ENCODE data around the gene ME3. TPM values are rescaled to one million over a fixed set of nuclear protein-coding genes. Genes with fewer than 3 reads are reported as not detected.

The ME3 gene
- total RNA-seq, 1 experiment from 2014 or later, result 35.3 TPM

- BruUV-seq (replicated peaks), result no TSS peak
- Histone ChIP-seq H3K4me1 (ENCODE audit: control insufficient read depth, insufficient read depth, low read length) (peaks cover 7% of the 10 kb centered on the region), H3K36me3 (ENCODE audit: control insufficient read depth, insufficient read depth, low read length) (no peaks in the 10 kb centered on the region), H3K4me3 (ENCODE audit: low read depth in 2 of 2, low read length in 2 of 2) (no peak overlapping the region), H3K27ac (ENCODE audit: low read length) (no peak overlapping the region), H3K9me3 (ENCODE audit: control insufficient read depth, insufficient read depth, low read depth, low read length) (peaks cover 2% of the 10 kb centered on the region; the same call in 1 of the 2 replicates), H3K27me3 (ENCODE audit: control insufficient read depth, insufficient read depth, low read length) (no peaks in the 10 kb centered on the region)
- ATAC-seq (no peak), DNase-seq (ENCODE audit: low read depth, low spot score) (no peak)
- in situ Hi-C loops (cut with HindIII; ENCODE audit: low pct_unique_long_range_greater_than_20kb, low sequenced_read_pairs) (no loop called here), intact Hi-C loops (cut with micrococcal nuclease; ENCODE audit: unreplicated experiment) (no loop called here)
- POLR2A ChIA-PET, result no interaction called here
- CTCF ChIA-PET, result no interaction called here
- TF ChIP-seq TCF7L2 (IDR thresholded peaks at IDR 0.05; ENCODE audit: low read depth, low read length), result no peak
These were observed 32.3 kb upstream of the ME3 start for GRCh38 chr11:86704710-86705109.

GRCh38 chr11:86703987-86704386 lies 31.6 kb upstream of the ME3 start:
- no peak overlapping the region for H3K4me3 ChIP-seq (ENCODE audit: low read depth in 2 of 2, low read length in 2 of 2)
- ChIA-PET POLR2A (no interaction called here), CTCF (no interaction called here)

More at GRCh38 chr11:86703987-86704386, 31.6 kb upstream of the ME3 start:
- intact Hi-C loops (cut with micrococcal nuclease; ENCODE audit: unreplicated experiment), result no loop called here
- Histone ChIP-seq H3K27ac (ENCODE audit: low read length) (peak overlapping the region; percentile 24; the same call in 1 of the 2 replicates), H3K9me3 (ENCODE audit: control insufficient read depth, insufficient read depth, low read depth, low read length) (no peaks in the 10 kb centered on the region), H3K36me3 (ENCODE audit: control insufficient read depth, insufficient read depth, low read length) (no peaks in the 10 kb centered on the region), H3K4me1 (ENCODE audit: control insufficient read depth, insufficient read depth, low read length) (peaks cover 13% of the 10 kb centered on the region), H3K27me3 (ENCODE audit: control insufficient read depth, insufficient read depth, low read length) (no peaks in the 10 kb centered on the region)
- BruUV-seq (replicated peaks), result no TSS peak
- in situ Hi-C loops (cut with HindIII; ENCODE audit: low pct_unique_long_range_greater_than_20kb, low sequenced_read_pairs), result no loop called here
- DNase-seq (ENCODE audit: low read depth, low spot score), result no peak
- TF ChIP-seq REST (IDR thresholded peaks at IDR 0.05; ENCODE audit: insufficient read depth in 1 of 2, low read depth in 2 of 2, low read length in 1 of 2) (no peak), SIN3A (IDR thresholded peaks at IDR 0.05; ENCODE audit: borderline replicate concordance, insufficient read depth, low read depth, low read length) (no peak), TCF7L2 (IDR thresholded peaks at IDR 0.05; ENCODE audit: low read depth, low read length) (no peak), CTCF (IDR thresholded peaks at IDR 0.05) (no peak), POLR2AphosphoS5 (IDR thresholded peaks at IDR 0.05; ENCODE audit: low read depth, low read length) (no peak)
- ATAC-seq, result no peak
